Measurements from ENCODE around the gene AP3B1. TPM values are rescaled to one million over a fixed set of nuclear protein-coding genes. Genes with fewer than 3 reads are reported as not detected.

The AP3B1 gene
- total RNA-seq, 3 donors from 2014 or later: 38.5 to 55.6 (median 52.1) TPM

DNA sequence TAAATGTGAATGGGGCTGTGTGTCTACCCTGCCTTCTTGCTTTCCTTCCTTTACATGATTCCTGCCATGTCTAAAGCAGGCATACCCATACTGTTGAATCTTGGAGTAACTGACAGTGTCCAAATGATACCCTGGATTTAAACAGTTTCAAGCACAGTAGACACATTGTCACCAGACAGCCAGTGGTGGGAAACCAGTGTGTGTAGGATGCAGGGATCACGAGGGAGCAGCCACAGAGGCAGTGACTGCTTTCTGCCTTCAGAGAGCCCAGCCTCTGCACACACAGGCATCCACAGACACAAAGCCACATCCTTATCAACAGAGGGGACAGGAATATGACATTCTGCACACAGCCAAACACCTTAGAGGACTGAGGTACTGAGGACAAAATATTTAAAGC, 334.2 kb downstream of the AP3B1 start:
- ATAC-seq (no peak), DNase-seq (no peak)
- intact Hi-C loops (cut with DNase I, micrococcal nuclease): no loop called here
- Histone ChIP-seq H3K36me3 (ENCODE audit: low read depth) (no peaks in the 10 kb centered on the region), H3K9me3 (no peaks in the 10 kb centered on the region), H3K4me3 (no peak overlapping the region), H3K4me1 (ENCODE audit: low read depth) (no peaks in the 10 kb centered on the region)
- TF ChIP-seq, protein P1, sequence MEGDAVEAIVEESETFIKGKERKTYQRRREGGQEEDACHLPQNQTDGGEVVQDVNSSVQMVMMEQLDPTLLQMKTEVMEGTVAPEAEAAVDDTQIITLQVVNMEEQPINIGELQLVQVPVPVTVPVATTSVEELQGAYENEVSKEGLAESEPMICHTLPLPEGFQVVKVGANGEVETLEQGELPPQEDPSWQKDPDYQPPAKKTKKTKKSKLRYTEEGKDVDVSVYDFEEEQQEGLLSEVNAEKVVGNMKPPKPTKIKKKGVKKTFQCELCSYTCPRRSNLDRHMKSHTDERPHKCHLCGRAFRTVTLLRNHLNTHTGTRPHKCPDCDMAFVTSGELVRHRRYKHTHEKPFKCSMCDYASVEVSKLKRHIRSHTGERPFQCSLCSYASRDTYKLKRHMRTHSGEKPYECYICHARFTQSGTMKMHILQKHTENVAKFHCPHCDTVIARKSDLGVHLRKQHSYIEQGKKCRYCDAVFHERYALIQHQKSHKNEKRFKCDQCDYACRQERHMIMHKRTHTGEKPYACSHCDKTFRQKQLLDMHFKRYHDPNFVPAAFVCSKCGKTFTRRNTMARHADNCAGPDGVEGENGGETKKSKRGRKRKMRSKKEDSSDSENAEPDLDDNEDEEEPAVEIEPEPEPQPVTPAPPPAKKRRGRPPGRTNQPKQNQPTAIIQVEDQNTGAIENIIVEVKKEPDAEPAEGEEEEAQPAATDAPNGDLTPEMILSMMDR (IDR thresholded peaks at IDR 0.05): no peak

DNA sequence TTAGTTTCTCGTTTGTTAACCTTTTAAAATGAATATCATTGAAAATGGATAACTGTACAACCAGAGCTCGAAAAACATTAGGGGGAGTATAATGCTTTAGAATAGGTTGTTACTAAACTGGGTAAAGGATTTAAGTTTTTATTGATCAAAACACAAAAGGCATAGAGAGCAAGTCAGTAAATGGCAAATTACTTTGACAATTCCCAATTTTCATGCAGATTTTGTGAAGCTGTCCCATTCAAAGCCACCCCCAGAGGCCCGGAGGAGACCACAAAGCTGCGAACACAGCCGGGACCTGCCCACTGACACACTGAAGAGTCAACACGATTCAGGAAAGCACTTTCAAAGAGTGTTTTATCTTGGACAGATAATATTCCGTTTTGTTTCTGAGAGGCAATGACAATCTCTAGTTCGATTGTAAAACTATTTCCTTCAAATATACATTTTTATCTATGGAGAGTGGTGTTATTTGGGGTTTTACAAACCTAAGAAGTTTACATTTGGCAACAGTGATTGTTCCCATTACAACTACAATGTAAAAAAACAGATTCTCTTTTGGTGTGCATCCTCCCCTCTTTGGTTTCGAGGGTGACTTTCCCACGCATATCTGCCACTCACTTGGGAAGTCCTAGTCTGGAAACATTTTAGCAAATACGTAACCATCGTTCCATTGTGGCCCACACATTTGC, 335.7 kb downstream of the AP3B1 start:
- no peak for DNase-seq
- no peak for ATAC-seq
- H3K9me3 ChIP-seq: no peaks in the 10 kb centered on the region
- H3K4me3 ChIP-seq: no peak overlapping the region
- intact Hi-C loops (cut with DNase I, micrococcal nuclease): no loop called here
- H3K4me1 ChIP-seq (ENCODE audit: low read depth): no peaks in the 10 kb centered on the region
- TF ChIP-seq, protein P1 (IDR thresholded peaks at IDR 0.05): no peak
- H3K36me3 ChIP-seq (ENCODE audit: low read depth): no peaks in the 10 kb centered on the region

DNA sequence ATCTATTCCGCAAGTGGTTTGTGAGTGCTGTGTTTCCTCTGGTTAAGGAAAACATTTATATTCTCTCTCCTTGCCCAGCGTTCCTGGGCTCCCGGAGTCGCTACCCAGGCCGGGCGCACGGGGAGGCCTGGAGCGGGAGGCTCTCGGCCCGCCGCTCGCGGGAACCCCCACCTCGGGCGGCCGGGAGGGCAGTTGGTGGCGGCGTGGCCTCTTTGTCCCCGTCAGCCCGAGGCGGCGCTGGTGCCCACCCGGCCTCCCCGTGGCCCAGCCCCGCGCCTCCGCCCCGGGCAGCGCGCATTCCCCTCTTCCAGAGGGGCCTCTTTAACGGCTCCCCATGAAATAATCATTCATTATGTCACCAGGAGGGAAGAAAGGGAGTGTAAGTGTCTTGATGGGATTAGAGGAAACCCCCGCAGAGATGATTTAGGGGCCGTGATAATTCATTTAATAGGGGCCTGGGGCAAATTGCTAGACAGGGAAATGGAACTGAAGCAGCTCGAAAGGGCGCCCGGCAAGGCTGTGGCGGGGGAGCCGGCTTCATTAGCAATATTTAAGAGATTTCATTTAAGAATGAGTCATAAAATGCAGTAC, 336.5 kb downstream of the AP3B1 start:
- TF ChIP-seq, protein P1 (IDR thresholded peaks at IDR 0.05): no peak
- H3K36me3 ChIP-seq (ENCODE audit: low read depth): no peaks in the 10 kb centered on the region
- no peaks in the 10 kb centered on the region for H3K9me3 ChIP-seq
- intact Hi-C loops (cut with DNase I, micrococcal nuclease): no loop called here
- DNase-seq (no peak), ATAC-seq (no peak)
- no peaks in the 10 kb centered on the region for H3K4me1 ChIP-seq (ENCODE audit: low read depth)
- H3K4me3 ChIP-seq: no peak overlapping the region

DNA sequence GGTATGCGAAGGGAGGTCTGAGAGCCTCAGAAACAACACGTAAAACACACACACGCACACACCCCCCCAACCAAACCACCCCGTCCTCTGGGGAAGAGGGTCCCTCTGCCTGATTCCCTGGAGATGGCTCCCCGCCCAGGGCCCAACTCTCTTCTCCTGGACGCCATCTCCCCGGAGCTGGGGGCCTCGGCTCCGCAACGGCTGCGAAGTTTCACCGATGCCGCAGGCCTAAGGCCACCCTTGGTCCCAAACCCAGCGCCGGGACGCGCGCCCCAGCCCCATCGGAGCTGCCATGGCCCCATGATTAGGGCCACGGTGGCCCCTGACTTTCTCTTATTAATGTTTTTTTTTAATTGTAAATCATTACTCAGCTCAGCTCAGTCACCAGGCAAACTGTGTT, 337.0 kb downstream of the AP3B1 start:
- Histone ChIP-seq H3K4me1 (ENCODE audit: low read depth) (no peaks in the 10 kb centered on the region), H3K9me3 (no peaks in the 10 kb centered on the region), H3K36me3 (ENCODE audit: low read depth) (no peaks in the 10 kb centered on the region), H3K4me3 (no peak overlapping the region)
- DNase-seq: no peak
- no peak for ATAC-seq
- TF ChIP-seq, protein P1 (IDR thresholded peaks at IDR 0.05): no peak
- intact Hi-C loops (cut with DNase I, micrococcal nuclease): no loop called here

DNA sequence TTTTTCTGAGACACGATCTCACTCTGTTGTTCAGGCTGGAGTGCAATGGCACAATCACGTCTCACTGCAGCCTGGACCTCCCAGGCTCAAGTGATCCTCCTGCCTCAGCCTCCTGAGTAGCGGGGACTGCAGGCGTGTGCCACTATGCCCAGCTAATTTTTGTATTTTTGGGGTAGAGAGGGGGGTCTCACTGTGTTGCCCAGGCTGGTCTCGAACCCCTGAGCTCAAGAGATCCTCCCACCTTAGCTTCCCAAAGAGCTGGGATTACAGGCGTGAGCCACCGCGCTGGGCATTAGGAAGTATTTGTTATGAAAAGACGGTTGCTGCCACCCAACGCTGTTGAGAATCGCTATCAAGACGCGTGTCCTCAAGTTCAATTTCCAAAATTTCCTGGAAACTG, 337.4 kb downstream of the AP3B1 start:
- Histone ChIP-seq H3K4me3 (no peak overlapping the region), H3K9me3 (no peaks in the 10 kb centered on the region), H3K4me1 (ENCODE audit: low read depth) (no peaks in the 10 kb centered on the region), H3K36me3 (ENCODE audit: low read depth) (no peaks in the 10 kb centered on the region)
- ATAC-seq: no peak
- TF ChIP-seq, protein P1 (IDR thresholded peaks at IDR 0.05): no peak
- no peak for DNase-seq
- intact Hi-C loops (cut with DNase I, micrococcal nuclease): no loop called here
